HEK293 (cell line): ENCODE results near the gene SIRT1.
A peak's percentile ranks its signal among the peaks of the same experiment; 100 is the strongest.

ENCODE experiments used
- FEZF1 ChIP-seq: fragments of 450-650 bp; formaldehyde crosslinking; IDR thresholded peaks from 2 replicates; pipeline ENCODE4 v1.5.1; 2016; ENCODE audit warnings: missing biosample characterization, missing genetic modification characterization
- KLF8 ChIP-seq: fragments of 450-650 bp; formaldehyde crosslinking; IDR thresholded peaks from 2 replicates; pipeline ENCODE4 v1.5.1; 2016; ENCODE audit warnings: missing biosample characterization, missing genetic modification characterization
- MEIS1 ChIP-seq: sonication (generic); formaldehyde crosslinking; IDR thresholded peaks from 2 replicates; pipeline ENCODE4 v1.8.1; 2022; ENCODE audit warnings: missing genetic modification reagents, mild to moderate bottlenecking, borderline replicate concordance
- PRDM10 ChIP-seq: fragments of 450-650 bp; formaldehyde crosslinking; IDR thresholded peaks from 2 replicates; pipeline ENCODE4 v1.5.1; 2016; ENCODE audit warnings: missing biosample characterization, missing genetic modification characterization
- REST ChIP-seq: fragments of 450-650 bp; formaldehyde crosslinking; IDR thresholded peaks from 2 replicates; pipeline ENCODE4 v1.5.1; 2016; ENCODE audit warnings: missing biosample characterization, missing genetic modification characterization
- SETDB1 ChIP-seq: IDR thresholded peaks from one replicate; pipeline ENCODE4 v1.6.1; 2017; ENCODE audit warnings: mild to moderate bottlenecking, low read length, moderate library complexity, mixed read lengths; ENCODE audit not compliant: insufficient read length
- TRIM28 ChIP-seq: IDR thresholded peaks from 2 replicates; pipeline ENCODE4 v1.6.1; 2011; ENCODE audit warnings: low read length, control low read depth, borderline replicate concordance
- TSHZ1 ChIP-seq: fragments of 450-650 bp; formaldehyde crosslinking; IDR thresholded peaks from 2 replicates; pipeline ENCODE4 v1.5.1; 2016; ENCODE audit warnings: missing biosample characterization, missing genetic modification characterization, borderline replicate concordance
- ZNF140 ChIP-seq: fragments of 450-650 bp; formaldehyde crosslinking; IDR thresholded peaks from 2 replicates; pipeline ENCODE4 v1.5.1; 2016; ENCODE audit warnings: missing biosample characterization, missing genetic modification characterization
- ZNF211 ChIP-seq: fragments of 450-650 bp; formaldehyde crosslinking; IDR thresholded peaks from 2 replicates; pipeline ENCODE4 v1.5.1; 2016; ENCODE audit warnings: low read depth, missing biosample characterization, missing genetic modification characterization
- ZNF214 ChIP-seq: fragments of 450-650 bp; formaldehyde crosslinking; IDR thresholded peaks from 2 replicates; pipeline ENCODE4 v1.5.1; 2017; ENCODE audit warnings: missing biosample characterization, mild to moderate bottlenecking, missing genetic modification characterization, borderline replicate concordance
- ZNF239 ChIP-seq: fragments of 450-650 bp; formaldehyde crosslinking; IDR thresholded peaks from 2 replicates; pipeline ENCODE4 v1.5.1; 2016; ENCODE audit warnings: missing biosample characterization, missing genetic modification characterization
- ZNF24 ChIP-seq: fragments of 450-650 bp; formaldehyde crosslinking; IDR thresholded peaks from 2 replicates; pipeline ENCODE4 v1.5.1; 2016; ENCODE audit warnings: missing biosample characterization, missing genetic modification characterization
- ZNF26 ChIP-seq: fragments of 450-650 bp; formaldehyde crosslinking; IDR thresholded peaks from 2 replicates; pipeline ENCODE4 v1.5.1; 2016; ENCODE audit warnings: missing biosample characterization, missing genetic modification characterization
- ZNF274 ChIP-seq, 2 experiments: fragments of 200-500 bp in 1 of 2; fragments of 450-650 bp in 1 of 2; sonication (Bioruptor generic) in 1 of 2; formaldehyde crosslinking in 1 of 2; IDR thresholded peaks; 2 replicates each; pipeline versions ENCODE4 v1.5.1 to v1.6.1; 2014 to 2016; ENCODE audit warnings: borderline replicate concordance in 1 of 2, inconsistent platforms in 1 of 2, low read length in 1 of 2, missing biosample characterization in 1 of 2, missing genetic modification characterization in 1 of 2
- ZNF423 ChIP-seq: fragments of 450-650 bp; formaldehyde crosslinking; IDR thresholded peaks from 2 replicates; pipeline ENCODE4 v1.5.1; 2016; ENCODE audit warnings: missing biosample characterization, missing genetic modification characterization
- ZNF544 ChIP-seq: fragments of 450-650 bp; formaldehyde crosslinking; IDR thresholded peaks from 2 replicates; pipeline ENCODE4 v1.5.0; 2017; ENCODE audit warnings: missing biosample characterization, missing genetic modification characterization
- ZNF548 ChIP-seq: fragments of 450-650 bp; formaldehyde crosslinking; IDR thresholded peaks from 2 replicates; pipeline ENCODE4 v1.5.1; 2016; ENCODE audit warnings: missing biosample characterization, missing genetic modification characterization
- ZNF555 ChIP-seq: fragments of 450-650 bp; formaldehyde crosslinking; conservative IDR thresholded peaks from 2 replicates; pipeline ENCODE4 v1.5.1; 2017; ENCODE audit warnings: missing biosample characterization, mild to moderate bottlenecking, missing genetic modification characterization, inconsistent platforms
- ZNF624 ChIP-seq: fragments of 450-650 bp; formaldehyde crosslinking; IDR thresholded peaks from 2 replicates; pipeline ENCODE4 v1.5.1; 2017; ENCODE audit warnings: missing biosample characterization, missing genetic modification characterization
- ZNF629 ChIP-seq: fragments of 450-650 bp; formaldehyde crosslinking; IDR thresholded peaks from 2 replicates; pipeline ENCODE4 v1.5.1; 2017; ENCODE audit warnings: missing biosample characterization, missing genetic modification characterization
- ZNF639 ChIP-seq: fragments of 450-650 bp; formaldehyde crosslinking; IDR thresholded peaks from 2 replicates; pipeline ENCODE4 v1.5.1; 2016; ENCODE audit warnings: missing biosample characterization, missing genetic modification characterization
- ZNF670 ChIP-seq: fragments of 450-650 bp; formaldehyde crosslinking; IDR thresholded peaks from 2 replicates; pipeline ENCODE4 v1.5.1; 2016; ENCODE audit warnings: missing biosample characterization, missing genetic modification characterization, low read depth
- ZNF704 ChIP-seq: fragments of 450-650 bp; formaldehyde crosslinking; IDR thresholded peaks from 2 replicates; pipeline ENCODE4 v1.5.1; 2016; ENCODE audit warnings: missing biosample characterization, missing genetic modification characterization
- ZNF791 ChIP-seq: fragments of 450-650 bp; formaldehyde crosslinking; IDR thresholded peaks from 2 replicates; pipeline ENCODE4 v1.5.1; 2016; ENCODE audit warnings: missing biosample characterization, missing genetic modification characterization

Gene SIRT1

GRCh38 chr10:67849331-67850011 lies 35.0 kb upstream of the SIRT1 start (continued):
- TF ChIP-seq ZNF791: no peak
- no peak for TF ChIP-seq ZNF239 (tag by site-specific recombination)
- no peak for TF ChIP-seq ZNF555 (tag by site-specific recombination)
- no peak for TF ChIP-seq ZNF423
- no peak for TF ChIP-seq ZNF548 (tag by site-specific recombination)
- no peak for TF ChIP-seq ZNF211 (tag by site-specific recombination)
- TF ChIP-seq ZNF639 (tag by site-specific recombination): peak; percentile 81
- no peak for TF ChIP-seq ZNF670
- no peak for TF ChIP-seq ZNF624 (tag by site-specific recombination)
- TF ChIP-seq ZNF629: peak; percentile 63; the same call in 1 of the 2 replicates
- TF ChIP-seq REST (tag by site-specific recombination): no peak
- peak; percentile 44; the same call in 1 of the 2 replicates for TF ChIP-seq ZNF24
- TF ChIP-seq ZNF274 (IDR thresholded peaks at IDR 0.05; ENCODE audit: low read length): no peak
- no peak for TF ChIP-seq ZNF274 (tag by site-specific recombination; IDR thresholded peaks at IDR 0.05; ENCODE audit: borderline replicate concordance)
- TF ChIP-seq ZNF140: no peak
- TF ChIP-seq MEIS1 (CRISPR knock-in tag): no peak
- TF ChIP-seq KLF8: peak; percentile 82
- no peak for TF ChIP-seq ZNF214 (tag by site-specific recombination)
- no peak for TF ChIP-seq ZNF544 (tag by site-specific recombination)
- TF ChIP-seq SETDB1: no peak
- TF ChIP-seq TSHZ1 (tag by site-specific recombination): no peak
- no peak for TF ChIP-seq PRDM10 (tag by site-specific recombination)
- no peak for TF ChIP-seq ZNF26 (tag by site-specific recombination)
- TF ChIP-seq ZNF704: no peak
- peak; percentile 34 for TF ChIP-seq FEZF1 (tag by site-specific recombination)
- TF ChIP-seq TRIM28: no peak
